ENCODE data around the gene PRKAR1B.

DNA sequence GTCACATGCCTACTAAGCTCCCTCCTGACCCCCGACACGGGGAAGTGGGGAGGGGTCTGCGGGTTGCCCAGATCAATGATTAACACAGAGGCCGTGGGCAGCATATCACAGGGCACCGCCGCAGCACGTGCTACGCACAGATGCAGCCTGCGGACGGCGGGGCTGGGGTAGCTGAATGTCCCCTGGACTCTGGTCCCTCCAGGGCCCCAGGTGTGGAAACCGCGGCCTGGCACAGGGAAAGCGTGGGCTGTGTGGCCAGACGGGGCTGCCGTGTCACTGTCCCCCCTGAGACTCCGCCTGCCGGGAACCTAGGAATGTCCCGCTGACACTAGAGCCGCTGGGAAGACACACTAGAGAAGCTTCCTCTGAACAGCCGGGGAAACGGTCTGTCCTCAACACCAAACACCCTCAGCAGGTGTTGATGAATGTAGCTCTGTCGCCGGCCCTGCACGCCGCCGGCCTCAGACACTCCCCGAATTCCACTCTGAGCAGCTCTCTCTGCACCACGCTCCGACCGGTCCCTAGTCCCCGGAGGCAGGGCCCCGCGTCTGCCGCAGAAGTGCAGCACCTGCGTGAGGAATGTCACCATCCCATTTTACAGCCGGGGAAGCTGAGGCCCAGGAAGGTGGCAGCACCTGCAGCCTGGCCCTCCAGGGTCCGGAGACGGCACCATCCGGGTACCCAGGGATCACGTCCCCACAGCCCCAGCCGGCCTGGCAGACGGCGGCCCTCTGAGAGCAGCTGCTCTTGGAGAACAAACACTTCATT lies 174.0 kb downstream of the PRKAR1B start:
- TF ChIP-seq, protein P1, sequence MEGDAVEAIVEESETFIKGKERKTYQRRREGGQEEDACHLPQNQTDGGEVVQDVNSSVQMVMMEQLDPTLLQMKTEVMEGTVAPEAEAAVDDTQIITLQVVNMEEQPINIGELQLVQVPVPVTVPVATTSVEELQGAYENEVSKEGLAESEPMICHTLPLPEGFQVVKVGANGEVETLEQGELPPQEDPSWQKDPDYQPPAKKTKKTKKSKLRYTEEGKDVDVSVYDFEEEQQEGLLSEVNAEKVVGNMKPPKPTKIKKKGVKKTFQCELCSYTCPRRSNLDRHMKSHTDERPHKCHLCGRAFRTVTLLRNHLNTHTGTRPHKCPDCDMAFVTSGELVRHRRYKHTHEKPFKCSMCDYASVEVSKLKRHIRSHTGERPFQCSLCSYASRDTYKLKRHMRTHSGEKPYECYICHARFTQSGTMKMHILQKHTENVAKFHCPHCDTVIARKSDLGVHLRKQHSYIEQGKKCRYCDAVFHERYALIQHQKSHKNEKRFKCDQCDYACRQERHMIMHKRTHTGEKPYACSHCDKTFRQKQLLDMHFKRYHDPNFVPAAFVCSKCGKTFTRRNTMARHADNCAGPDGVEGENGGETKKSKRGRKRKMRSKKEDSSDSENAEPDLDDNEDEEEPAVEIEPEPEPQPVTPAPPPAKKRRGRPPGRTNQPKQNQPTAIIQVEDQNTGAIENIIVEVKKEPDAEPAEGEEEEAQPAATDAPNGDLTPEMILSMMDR (IDR thresholded peaks at IDR 0.05): no peak
- no peak for TF ChIP-seq POLR2A (IDR thresholded peaks at IDR 0.05)
